SJCRH30 (cell line): ENCODE data around the gene UBALD1. TPM values are rescaled to one million over a fixed set of nuclear protein-coding genes. Genes with fewer than 3 reads are reported as not detected.

Experiments used
- DNase-seq, 2 experiments: peaks; one replicate each; pipeline ENCODE4 v3.0.0-alpha.2; 2015 to 2020
- H3K27ac ChIP-seq: fragments of 250-450 bp; sonication (Bioruptor Pico); 2 replicates; pipeline ENCODE4 v1.5.1; 2020; ENCODE audit warnings: mild to moderate bottlenecking, moderate library complexity
- H3K27me3 ChIP-seq: fragments of 250-450 bp; sonication (Bioruptor Pico); 2 replicates; pipeline ENCODE4 v1.5.1; 2020; ENCODE audit warnings: mild to moderate bottlenecking, moderate library complexity
- H3K36me3 ChIP-seq: fragments of 250-450 bp; sonication (Bioruptor Pico); 2 replicates; pipeline ENCODE4 v1.5.1; 2020; ENCODE audit warnings: mild to moderate bottlenecking, moderate library complexity
- H3K4me1 ChIP-seq: fragments of 250-450 bp; sonication (Bioruptor Pico); 2 replicates; pipeline ENCODE4 v1.5.1; 2020; ENCODE audit warnings: mild to moderate bottlenecking, moderate library complexity
- H3K4me3 ChIP-seq: fragments of 250-450 bp; sonication (Bioruptor Pico); 2 replicates; pipeline ENCODE4 v1.5.1; 2020; ENCODE audit warnings: mild to moderate bottlenecking, moderate library complexity
- H3K9me3 ChIP-seq: fragments of 250-450 bp; sonication (Bioruptor Pico); replicated peaks from 2 replicates; pipeline ENCODE4 v1.5.1; 2020; ENCODE audit warnings: mild to moderate bottlenecking, moderate library complexity
- total RNA-seq: library from RNA; depleted of rRNA; stranded (reverse); fragments of >200 nt; shearing (Covaris generic); gene quantifications from 2 replicates; pipeline ENCODE4 v1.2.3, GENCODE V29; 2014

The UBALD1 gene
- total RNA-seq, 1 experiment from 2014 or later, result 8.7 TPM

DNA sequence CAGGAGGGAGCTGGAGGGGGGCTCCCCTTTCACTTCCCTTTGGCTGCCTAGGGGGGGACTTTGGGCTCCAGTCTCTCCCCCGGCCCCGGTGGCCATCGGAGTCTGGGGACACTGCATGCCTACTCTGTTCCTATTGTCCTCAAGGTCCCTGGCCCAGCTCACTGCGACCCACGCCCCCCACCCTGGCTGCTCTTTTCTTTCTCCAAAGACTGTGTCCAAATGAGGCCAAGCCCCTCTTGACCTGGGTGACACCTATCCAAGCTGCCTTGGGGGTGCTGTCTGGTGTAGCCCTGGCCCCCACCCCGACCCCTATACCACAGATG lies 12.9 kb downstream of the UBALD1 start:
- H3K27ac ChIP-seq, result no peak overlapping the region
- H3K36me3 ChIP-seq, result no peaks in the 10 kb centered on the region

DNA sequence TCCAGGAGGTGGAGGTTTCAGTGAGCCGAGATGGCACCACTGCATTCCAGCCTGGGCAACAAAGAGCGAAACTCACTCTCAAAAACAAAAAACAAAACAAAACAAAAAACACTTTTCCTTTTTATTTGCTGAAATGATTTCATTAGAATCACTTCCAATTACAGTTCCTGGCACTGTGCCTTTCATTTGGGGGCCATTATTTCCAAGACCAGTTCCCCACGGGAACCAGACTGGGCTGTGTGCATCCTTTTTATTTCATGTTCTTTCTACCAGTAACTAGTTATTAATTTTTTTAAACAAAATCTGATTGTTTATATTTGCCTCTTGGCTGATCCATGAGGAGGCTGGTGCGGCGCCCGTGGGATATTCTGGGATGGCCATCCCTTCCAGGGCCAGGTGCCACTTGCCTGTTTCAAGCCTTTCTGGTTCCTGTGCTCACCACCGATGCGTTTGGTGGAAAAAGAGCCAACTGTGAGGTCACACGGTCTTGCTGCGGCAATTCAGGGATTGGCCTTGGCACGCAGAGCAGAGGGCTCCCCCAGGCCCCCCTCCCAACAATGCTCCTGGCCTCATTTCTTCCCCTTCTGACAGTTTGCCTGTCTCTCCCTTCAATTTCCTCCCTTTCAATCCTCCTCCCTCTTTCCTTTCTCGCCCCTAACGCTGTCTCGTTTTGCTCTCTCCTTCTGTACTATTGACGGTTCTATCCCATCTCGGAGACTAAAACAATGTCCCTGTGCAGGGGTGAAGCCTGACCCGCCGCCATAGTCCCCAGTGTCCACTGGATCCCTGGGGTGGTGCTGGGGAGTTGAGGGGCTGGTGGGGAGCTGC lies 13.4 kb downstream of the UBALD1 start:
- H3K4me1 ChIP-seq, result no peaks in the 10 kb centered on the region
- no peaks in the 10 kb centered on the region for H3K36me3 ChIP-seq
- no peaks in the 10 kb centered on the region for H3K9me3 ChIP-seq
- no peak overlapping the region for H3K27ac ChIP-seq
- no peak overlapping the region for H3K4me3 ChIP-seq
- H3K27me3 ChIP-seq, result 0 out of 2 replicates have a peak, but pooled peaks cover 5% of the 10 kb centered on the region
- no peak for DNase-seq

More for the DNA sequence above, 12.9 kb downstream of the UBALD1 start:
- Histone ChIP-seq H3K27me3 (0 out of 2 replicates have a peak, but pooled peaks cover 5% of the 10 kb centered on the region), H3K9me3 (no peaks in the 10 kb centered on the region), H3K4me3 (no peak overlapping the region), H3K4me1 (no peaks in the 10 kb centered on the region)
- no peak for DNase-seq

DNA sequence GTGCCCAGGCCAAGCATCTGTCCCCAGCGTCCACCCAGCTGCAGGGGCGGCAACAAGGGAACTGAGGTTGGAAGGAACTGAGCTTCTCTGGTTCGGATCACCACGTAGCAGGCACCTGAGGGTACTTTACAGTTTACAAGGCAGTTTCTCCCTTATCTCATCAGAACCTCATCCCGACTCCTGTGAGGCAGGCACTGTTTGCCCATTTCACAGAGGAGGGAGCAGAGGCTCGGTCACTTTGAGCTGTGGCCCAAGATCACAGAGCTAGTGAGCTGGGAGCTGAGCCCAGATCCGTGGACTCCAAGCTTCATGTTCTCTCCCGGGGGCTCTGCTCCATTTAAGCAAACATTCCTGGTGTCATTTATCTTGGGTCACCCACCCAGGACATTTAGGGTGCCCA lies 15.1 kb downstream of the UBALD1 start:
- DNase-seq, result no peak
- H3K27me3 ChIP-seq, result 0 out of 2 replicates have a peak, but pooled peaks cover 5% of the 10 kb centered on the region
- no peaks in the 10 kb centered on the region for H3K36me3 ChIP-seq
- no peaks in the 10 kb centered on the region for H3K4me1 ChIP-seq
- H3K27ac ChIP-seq, result no peak overlapping the region
- H3K9me3 ChIP-seq, result no peaks in the 10 kb centered on the region
- no peak overlapping the region for H3K4me3 ChIP-seq

DNA sequence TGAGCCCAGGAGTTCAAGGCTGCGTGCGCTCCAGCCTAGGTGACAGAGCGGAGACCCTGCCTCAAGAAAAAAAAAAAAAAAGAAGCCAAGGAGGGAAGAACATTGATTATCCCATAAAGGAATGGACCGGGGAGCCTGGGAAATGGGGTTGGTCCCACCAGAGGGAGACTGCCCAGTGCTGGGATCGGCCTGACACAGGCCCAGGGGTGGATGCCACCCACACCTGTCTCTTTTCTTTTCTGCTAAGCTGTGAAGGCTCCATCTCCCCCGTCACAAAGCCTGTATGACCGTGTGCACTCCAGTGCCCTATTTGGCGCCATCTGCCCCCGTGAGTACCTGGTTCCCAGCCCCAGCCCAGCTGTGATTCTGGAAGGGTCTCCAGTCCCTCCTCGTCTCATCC lies 15.7 kb downstream of the UBALD1 start:
- H3K9me3 ChIP-seq, result no peaks in the 10 kb centered on the region
- H3K4me1 ChIP-seq, result peaks cover under 1% of the 10 kb centered on the region; the same call in 1 of the 2 replicates
- no peak overlapping the region for H3K27ac ChIP-seq
- no peak overlapping the region for H3K4me3 ChIP-seq
- DNase-seq, result no peak
- no peaks in the 10 kb centered on the region for H3K36me3 ChIP-seq
- 0 out of 2 replicates have a peak, but pooled peaks cover 5% of the 10 kb centered on the region for H3K27me3 ChIP-seq

DNA sequence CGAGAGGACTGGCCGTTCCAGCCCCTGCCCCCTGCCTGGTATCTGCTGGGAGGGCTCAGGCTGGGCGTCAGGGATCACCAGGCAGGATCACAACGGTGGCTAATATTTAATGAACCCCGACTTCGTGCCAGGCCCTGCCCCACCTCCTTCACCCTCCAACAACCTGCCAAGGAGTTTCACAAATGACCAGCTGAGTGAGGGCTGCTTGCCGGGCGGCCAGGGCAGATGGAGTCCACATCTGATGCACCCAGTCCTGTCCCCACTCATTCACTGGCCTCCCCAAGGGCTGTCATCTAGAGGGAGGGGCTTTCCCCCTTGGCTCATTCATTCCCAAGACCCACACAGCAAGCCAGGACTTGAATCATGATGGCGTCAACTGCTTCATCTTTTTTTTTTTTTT lies 17.5 kb downstream of the UBALD1 start:
- 0 out of 2 replicates have a peak, but pooled peaks cover 2% of the 10 kb centered on the region for H3K27me3 ChIP-seq
- H3K36me3 ChIP-seq, result no peaks in the 10 kb centered on the region
- H3K9me3 ChIP-seq, result no peaks in the 10 kb centered on the region
- H3K4me1 ChIP-seq, result peaks cover 13% of the 10 kb centered on the region
- H3K4me3 ChIP-seq, result no peak overlapping the region
- no peak overlapping the region for H3K27ac ChIP-seq
- DNase-seq, result no peak

DNA sequence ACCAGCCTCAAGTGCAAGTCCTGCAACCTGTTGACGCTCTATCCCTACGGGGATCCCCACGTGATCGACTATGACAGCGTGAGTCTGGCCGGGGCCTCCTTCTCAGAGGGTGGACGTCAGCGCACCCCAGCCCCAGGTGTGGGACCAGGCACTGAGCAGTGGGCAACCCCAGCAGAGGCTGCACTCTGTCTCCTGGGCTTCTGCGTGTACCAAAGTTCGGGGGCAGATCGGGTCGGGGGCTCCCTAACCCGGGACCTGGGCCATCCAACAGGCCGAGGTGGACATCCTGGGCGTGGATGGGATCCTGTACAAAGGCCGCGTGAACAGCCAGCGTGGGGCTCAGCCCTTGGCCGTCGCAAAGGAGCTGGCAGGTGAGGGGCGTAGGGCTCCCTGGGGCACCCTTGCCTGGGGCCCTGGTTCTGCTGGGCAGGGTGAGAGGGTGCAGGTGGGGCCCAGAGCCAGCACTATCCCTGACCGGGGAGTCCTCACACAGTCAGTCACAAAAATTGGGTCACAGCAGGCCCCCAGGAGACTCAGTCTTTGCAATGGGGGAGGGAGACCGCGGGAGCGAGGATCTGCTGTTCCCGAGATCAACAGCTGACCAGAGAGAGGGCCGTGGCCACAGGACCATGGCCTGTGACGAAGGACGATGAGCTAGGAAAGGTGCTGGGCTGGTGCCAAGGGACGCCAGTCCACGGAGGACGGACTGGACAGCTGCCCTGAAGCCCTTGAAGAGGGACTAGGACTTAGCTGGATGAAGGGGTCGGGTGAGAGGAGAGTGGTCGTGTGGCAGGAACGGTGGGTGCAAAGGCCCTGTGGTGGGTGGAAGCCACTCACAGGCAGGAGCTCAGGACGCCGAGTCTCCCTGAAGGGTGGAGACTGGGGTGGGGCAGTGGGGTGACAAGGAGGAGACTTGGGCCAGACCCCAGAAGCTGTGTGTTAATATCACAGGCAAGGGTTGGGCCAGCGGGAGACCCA lies 20.0 kb downstream of the UBALD1 start:
- Histone ChIP-seq H3K4me3 (no peak overlapping the region), H3K36me3 (no peaks in the 10 kb centered on the region), H3K27me3 (no peaks in the 10 kb centered on the region), H3K27ac (no peak overlapping the region), H3K9me3 (no peaks in the 10 kb centered on the region), H3K4me1 (peaks cover 13% of the 10 kb centered on the region)
- DNase-seq, result no peak

DNA sequence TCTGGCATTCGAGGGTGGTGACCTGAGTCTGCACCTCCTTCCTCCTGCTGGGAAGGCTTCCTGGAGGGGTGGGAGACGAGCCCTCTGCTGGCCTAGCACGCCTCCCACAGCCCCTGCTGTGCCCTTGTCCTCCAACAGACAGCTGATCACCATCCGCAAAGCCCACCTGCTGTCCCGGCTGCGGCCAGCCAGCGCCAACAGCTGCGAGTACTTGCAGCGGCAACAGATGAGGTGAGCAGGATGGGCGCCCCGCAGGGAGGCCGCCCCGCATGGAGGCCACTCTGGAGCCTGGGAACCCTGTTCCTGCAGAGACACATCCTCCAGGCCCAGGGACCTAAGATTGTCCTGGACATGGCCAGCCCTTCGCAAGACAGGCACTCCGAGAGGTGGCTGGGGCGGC lies 21.6 kb downstream of the UBALD1 start:
- no peaks in the 10 kb centered on the region for H3K36me3 ChIP-seq
- peaks cover 13% of the 10 kb centered on the region for H3K4me1 ChIP-seq
- DNase-seq, result peak; percentile 89 to 91
- H3K4me3 ChIP-seq, result no peak overlapping the region
- H3K27me3 ChIP-seq, result no peaks in the 10 kb centered on the region
- H3K27ac ChIP-seq, result peak overlapping the region; percentile 54
- H3K9me3 ChIP-seq, result no peaks in the 10 kb centered on the region

DNA sequence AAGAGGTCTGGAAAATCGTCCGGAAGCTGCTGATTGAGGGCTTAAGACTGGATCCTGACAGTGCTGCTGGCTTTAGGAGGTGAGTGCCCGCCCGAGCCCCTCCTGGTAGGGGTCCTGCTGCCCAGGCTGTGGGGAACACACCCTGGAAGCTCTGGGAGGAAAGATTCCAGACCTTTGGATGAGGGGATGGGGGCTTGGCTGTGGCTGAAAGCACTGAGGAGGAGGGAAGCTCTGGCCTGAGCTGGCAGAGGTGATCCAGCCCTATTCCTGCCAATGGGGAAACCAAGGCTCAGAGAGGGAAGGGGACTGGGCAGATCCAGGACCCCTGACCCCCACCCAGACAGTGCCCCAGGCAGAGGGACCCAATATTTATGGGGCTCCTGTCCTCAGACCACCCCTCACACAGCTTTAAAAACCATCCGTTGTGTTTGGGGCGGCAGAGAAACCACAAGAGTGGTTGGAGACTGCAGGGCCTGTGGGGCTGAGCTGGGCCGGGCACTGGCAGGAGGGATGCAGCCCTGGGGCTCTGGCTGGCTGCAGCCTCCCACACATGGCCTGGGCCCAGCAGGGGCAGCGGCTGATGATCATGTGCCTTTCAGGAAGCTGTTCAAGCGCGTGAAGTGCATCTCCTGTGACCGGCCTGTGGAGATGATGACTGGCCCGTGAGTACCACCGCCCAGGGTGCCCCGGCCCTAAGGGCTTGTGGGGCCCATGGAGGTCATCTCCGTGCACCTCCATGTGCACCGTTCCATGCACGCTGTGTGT lies 22.8 kb downstream of the UBALD1 start:
- Histone ChIP-seq H3K27me3 (no peaks in the 10 kb centered on the region), H3K27ac (no peak overlapping the region), H3K4me3 (no peak overlapping the region), H3K4me1 (peaks cover 13% of the 10 kb centered on the region), H3K9me3 (no peaks in the 10 kb centered on the region), H3K36me3 (no peaks in the 10 kb centered on the region)
- no peak for DNase-seq

DNA sequence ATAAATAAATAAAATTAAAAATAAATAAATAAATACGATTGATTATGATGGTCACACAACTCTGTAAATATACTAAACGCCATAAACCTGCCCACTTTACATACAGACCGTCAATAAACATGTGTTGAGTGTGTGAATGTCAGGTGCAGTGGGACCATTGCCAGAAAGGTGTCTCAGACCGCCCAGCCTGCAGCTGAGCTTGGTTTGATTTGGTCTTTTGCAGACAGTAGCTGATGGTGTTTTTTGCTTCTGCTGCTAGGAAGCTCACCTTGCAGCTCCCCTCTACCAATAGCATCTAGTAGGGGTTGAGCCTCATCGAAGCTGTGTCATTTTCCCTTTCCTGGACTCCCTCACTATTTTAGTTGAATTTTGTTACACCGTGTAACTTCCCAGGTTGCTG lies 23.5 kb downstream of the UBALD1 start:
- H3K27me3 ChIP-seq, result no peaks in the 10 kb centered on the region
- no peaks in the 10 kb centered on the region for H3K36me3 ChIP-seq
- no peaks in the 10 kb centered on the region for H3K9me3 ChIP-seq
- no peak overlapping the region for H3K27ac ChIP-seq
- DNase-seq, result no peak
- no peak overlapping the region for H3K4me3 ChIP-seq
- peaks cover 13% of the 10 kb centered on the region for H3K4me1 ChIP-seq

DNA sequence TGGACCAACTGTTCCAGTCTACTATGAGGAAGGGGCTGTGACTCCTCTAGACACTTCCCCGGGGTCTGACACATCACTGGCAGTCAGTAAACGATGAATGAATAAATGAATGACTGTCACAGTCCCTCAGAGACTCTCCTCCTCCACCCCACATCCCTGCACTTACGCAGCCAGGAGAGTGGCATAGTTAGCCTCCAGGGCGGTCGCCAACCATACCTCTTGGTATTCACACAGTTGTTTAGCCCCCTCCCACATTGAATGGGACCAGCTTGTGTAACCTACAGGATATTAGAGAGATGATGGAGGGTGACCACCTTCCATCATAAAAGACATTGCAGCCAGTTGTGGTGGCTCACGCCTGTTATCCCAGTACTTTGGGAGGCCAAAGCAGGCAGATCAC lies 25.7 kb downstream of the UBALD1 start:
- DNase-seq, result no peak
- Histone ChIP-seq H3K9me3 (no peaks in the 10 kb centered on the region), H3K36me3 (no peaks in the 10 kb centered on the region), H3K27me3 (no peaks in the 10 kb centered on the region), H3K4me3 (no peak overlapping the region), H3K4me1 (peaks cover 12% of the 10 kb centered on the region), H3K27ac (no peak overlapping the region)

DNA sequence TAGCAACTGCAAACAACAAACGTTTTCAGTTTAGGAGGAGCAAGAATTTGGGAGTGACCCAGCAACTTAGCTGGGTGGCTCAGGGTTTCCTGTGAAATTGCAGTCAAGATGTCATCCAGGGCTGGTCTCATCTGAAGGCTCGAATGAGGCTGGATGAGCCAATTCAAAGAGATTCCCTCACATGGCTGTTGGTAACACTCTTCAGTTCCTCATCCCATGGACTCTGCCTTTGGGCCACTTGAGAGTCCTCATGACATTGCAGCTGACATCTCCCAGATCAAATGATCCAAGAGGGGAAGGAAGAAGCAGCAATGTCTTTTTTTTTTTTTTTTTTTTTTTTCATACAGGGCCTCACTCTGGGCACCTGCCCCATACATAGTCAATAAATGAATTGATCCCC lies 26.3 kb downstream of the UBALD1 start:
- no peak overlapping the region for H3K4me3 ChIP-seq
- no peaks in the 10 kb centered on the region for H3K36me3 ChIP-seq
- no peaks in the 10 kb centered on the region for H3K9me3 ChIP-seq
- H3K4me1 ChIP-seq, result peaks cover 6% of the 10 kb centered on the region
- H3K27ac ChIP-seq, result no peak overlapping the region
- no peaks in the 10 kb centered on the region for H3K27me3 ChIP-seq
- DNase-seq, result no peak

DNA sequence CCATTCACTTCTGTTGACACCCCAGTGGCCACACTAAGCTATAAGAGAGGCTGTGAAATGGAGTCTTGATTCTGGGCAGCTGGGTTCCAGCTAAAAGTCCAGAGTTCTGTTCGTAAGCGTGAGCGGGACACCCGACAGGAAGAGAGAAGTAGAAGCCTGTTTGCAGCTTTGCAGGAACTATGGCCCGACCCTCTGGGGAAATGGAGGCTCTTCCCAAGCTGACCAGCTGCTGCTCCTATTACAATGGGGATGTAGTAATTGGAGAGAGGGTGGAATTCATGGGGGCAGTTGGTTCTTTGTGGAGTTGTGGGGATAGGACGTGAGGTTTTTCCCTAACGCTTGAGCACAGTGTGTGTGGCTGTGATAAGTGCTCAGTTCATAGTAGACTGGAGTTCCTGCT lies 28.4 kb downstream of the UBALD1 start:
- no peaks in the 10 kb centered on the region for H3K36me3 ChIP-seq
- peak; percentile 35 to 61 for DNase-seq
- no peak overlapping the region for H3K4me3 ChIP-seq
- no peaks in the 10 kb centered on the region for H3K9me3 ChIP-seq
- no peak overlapping the region for H3K27ac ChIP-seq
- no peaks in the 10 kb centered on the region for H3K4me1 ChIP-seq
- no peaks in the 10 kb centered on the region for H3K27me3 ChIP-seq

DNA sequence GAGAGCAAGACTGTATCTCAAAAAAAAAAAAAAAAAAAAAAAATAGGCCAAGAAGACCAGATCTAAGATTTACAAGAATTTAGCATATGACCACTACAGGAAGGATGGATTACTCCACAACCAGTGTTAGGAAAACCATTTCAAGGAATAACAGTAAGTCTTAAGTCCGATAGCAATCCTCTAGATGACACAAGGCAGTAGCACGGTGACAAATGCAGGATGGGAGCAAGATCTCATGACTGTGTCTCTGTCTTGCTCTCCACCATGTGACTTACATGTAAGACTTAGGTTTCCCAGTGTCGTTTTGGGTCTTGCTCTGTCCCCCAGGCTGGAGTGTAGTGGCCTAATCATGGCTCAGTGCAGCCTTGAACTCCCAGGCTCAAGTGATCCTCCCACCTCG lies 30.8 kb downstream of the UBALD1 start:
- no peak overlapping the region for H3K4me3 ChIP-seq
- no peak overlapping the region for H3K27ac ChIP-seq
- DNase-seq, result no peak
- H3K27me3 ChIP-seq, result no peaks in the 10 kb centered on the region
- H3K4me1 ChIP-seq, result no peaks in the 10 kb centered on the region
- no peaks in the 10 kb centered on the region for H3K9me3 ChIP-seq
- H3K36me3 ChIP-seq, result no peaks in the 10 kb centered on the region

DNA sequence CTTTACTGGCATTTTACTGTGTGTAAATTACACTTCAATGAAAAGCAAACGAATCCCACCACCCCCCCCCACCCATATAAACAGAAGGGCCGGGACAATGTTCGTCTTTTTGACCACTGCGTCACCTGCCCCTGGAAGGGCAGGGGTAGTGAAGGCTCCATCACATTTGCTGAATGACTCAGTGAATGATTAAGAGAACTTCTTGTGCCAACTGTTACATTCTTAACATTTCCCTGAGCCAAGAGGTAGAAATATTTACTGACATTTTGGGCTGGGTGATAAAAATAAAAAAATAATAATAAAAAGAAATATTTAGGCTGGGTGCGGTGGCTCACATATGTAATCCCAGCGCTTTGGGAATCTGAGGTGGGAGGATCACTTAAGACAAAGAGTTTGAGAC lies 34.4 kb downstream of the UBALD1 start:
- no peaks in the 10 kb centered on the region for H3K9me3 ChIP-seq
- H3K4me1 ChIP-seq, result no peaks in the 10 kb centered on the region
- no peaks in the 10 kb centered on the region for H3K36me3 ChIP-seq
- no peak for DNase-seq
- H3K4me3 ChIP-seq, result no peak overlapping the region
- H3K27ac ChIP-seq, result no peak overlapping the region
- H3K27me3 ChIP-seq, result no peaks in the 10 kb centered on the region
